GM18951 (cell line): Measurements from ENCODE around the gene MGST2.
"Not testable (repeated sequence)": the region's sequence is repeated elsewhere in the genome, so short reads cannot be mapped to it uniquely, and the experiment has no call there.

Experiments used
- POLR2A ChIP-seq: IDR thresholded peaks from 4 replicates; pipeline ENCODE4 v1.6.1; 2011; ENCODE audit warnings: mild to moderate bottlenecking; ENCODE audit not compliant: insufficient read length, insufficient read depth; ENCODE audit errors: extremely low read depth
- in situ Hi-C: fragments of 300-500 bp; cut with MboI; formaldehyde crosslinking; loops from one replicate; pipeline ENCODE4 v1.12.0; 2022; ENCODE audit warnings: low sequenced_read_pairs, mixed read lengths, inconsistent platforms; ENCODE audit not compliant: unreplicated experiment

MGST2 gene

GRCh38 chr4:139633195-139633594 is 32.4 kb upstream of the MGST2 start:
- in situ Hi-C loops = no loop called here

GRCh38 chr4:139633661-139634060 is 32.0 kb upstream of the MGST2 start:
- in situ Hi-C loops = no loop called here
- TF ChIP-seq POLR2A = no peak

More at GRCh38 chr4:139633195-139633594, 32.4 kb upstream of the MGST2 start:
- no peak for TF ChIP-seq POLR2A

- no peak for TF ChIP-seq POLR2A
- in situ Hi-C loops = no loop called here
These were observed 29.7 kb upstream of the MGST2 start for GRCh38 chr4:139635966-139636365.

GRCh38 chr4:139638306-139638705 is 27.3 kb upstream of the MGST2 start:
- in situ Hi-C loops = not testable (repeated sequence)

GRCh38 chr4:139639654-139640053 is 26.0 kb upstream of the MGST2 start:
- in situ Hi-C loops = no loop called here
- TF ChIP-seq POLR2A = no peak

GRCh38 chr4:139641218-139641617 is 24.4 kb upstream of the MGST2 start:
- TF ChIP-seq POLR2A = no peak
- in situ Hi-C loops = no loop called here

- in situ Hi-C loops = no loop called here
- no peak for TF ChIP-seq POLR2A
These were observed 23.3 kb upstream of the MGST2 start for GRCh38 chr4:139642364-139642763.

- in situ Hi-C loops = no loop called here
- TF ChIP-seq POLR2A = no peak
These were observed 22.4 kb upstream of the MGST2 start for GRCh38 chr4:139643042-139643895.

- in situ Hi-C loops = no loop called here
- TF ChIP-seq POLR2A = no peak
These were observed 20.2 kb upstream of the MGST2 start for GRCh38 chr4:139645458-139645857.

GRCh38 chr4:139647184-139647583 is 18.4 kb upstream of the MGST2 start:
- no peak for TF ChIP-seq POLR2A
- in situ Hi-C loops = no loop called here

- in situ Hi-C loops = no loop called here
These were observed 17.7 kb upstream of the MGST2 start for GRCh38 chr4:139647952-139648351.

GRCh38 chr4:139651282-139652194 is 14.1 kb upstream of the MGST2 start:
- in situ Hi-C loops = no loop called here
- no peak for TF ChIP-seq POLR2A

More at GRCh38 chr4:139647952-139648351, 17.7 kb upstream of the MGST2 start:
- no peak for TF ChIP-seq POLR2A

- in situ Hi-C loops = no loop called here
- TF ChIP-seq POLR2A = no peak
These were observed 11.1 kb upstream of the MGST2 start for GRCh38 chr4:139654516-139654915.

GRCh38 chr4:139655116-139655515 is 10.5 kb upstream of the MGST2 start:
- in situ Hi-C loops = no loop called here
- no peak for TF ChIP-seq POLR2A
